Thyroid gland (tissue), 4 donors: Measurements from ENCODE around the gene UBTF.

ENCODE experiments used
- CTCF ChIP-seq, 6 experiments: fragments of 200-600 bp in 3 of 6; fragments of 450-650 bp in 3 of 6; sonication (generic) in 3 of 6; IDR thresholded peaks; one replicate each; pipeline ENCODE4 v1.5.1; 2016 to 2019; ENCODE audit warnings: antibody characterized with exemption in 6 of 6, mild to moderate bottlenecking in 2 of 6, inconsistent platforms in 1 of 6, moderate library complexity in 1 of 6
- POLR2A ChIP-seq, 2 donors: fragments of 450-650 bp; IDR thresholded peaks; one replicate each; pipeline ENCODE4 v1.6.1; 2017; ENCODE audit warnings: antibody characterized with exemption in 2 of 2, mild to moderate bottlenecking in 2 of 2, moderate library complexity in 1 of 2

- TF ChIP-seq CTCF (IDR thresholded peaks at IDR 0.05) (no peak), POLR2A (IDR thresholded peaks at IDR 0.05) (no peak)
These were observed 9.6 kb upstream of the UBTF start for GRCh38 chr17:44229090-44229489.
